ENCODE data around the gene CCR1. TPM values are rescaled to one million over a fixed set of nuclear protein-coding genes. Genes with fewer than 3 reads are reported as not detected.

Gene CCR1
- total RNA-seq, 1 donor from 2014 or later, result 1.3 TPM

DNA sequence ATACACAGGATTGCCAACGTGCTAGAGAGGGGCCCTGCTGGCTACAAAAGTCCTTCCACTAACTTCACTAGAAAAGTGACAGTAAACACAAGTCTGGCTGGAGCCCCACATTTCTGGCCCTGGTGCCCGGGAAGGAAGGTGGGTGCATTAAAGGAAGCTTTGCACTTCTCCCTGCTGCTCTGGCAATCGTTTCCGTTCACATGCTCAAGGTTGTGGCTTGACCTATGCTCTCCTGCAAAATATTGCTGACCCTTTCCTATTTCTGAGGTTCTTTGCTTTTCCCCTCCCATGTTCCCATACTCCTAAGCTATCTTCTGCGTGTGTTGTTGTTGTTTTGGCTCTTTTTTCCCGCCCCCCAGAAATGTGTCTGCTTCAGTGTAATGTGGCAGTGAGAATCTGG lies 25.1 kb upstream of the CCR1 start:
- TF ChIP-seq, protein P1, sequence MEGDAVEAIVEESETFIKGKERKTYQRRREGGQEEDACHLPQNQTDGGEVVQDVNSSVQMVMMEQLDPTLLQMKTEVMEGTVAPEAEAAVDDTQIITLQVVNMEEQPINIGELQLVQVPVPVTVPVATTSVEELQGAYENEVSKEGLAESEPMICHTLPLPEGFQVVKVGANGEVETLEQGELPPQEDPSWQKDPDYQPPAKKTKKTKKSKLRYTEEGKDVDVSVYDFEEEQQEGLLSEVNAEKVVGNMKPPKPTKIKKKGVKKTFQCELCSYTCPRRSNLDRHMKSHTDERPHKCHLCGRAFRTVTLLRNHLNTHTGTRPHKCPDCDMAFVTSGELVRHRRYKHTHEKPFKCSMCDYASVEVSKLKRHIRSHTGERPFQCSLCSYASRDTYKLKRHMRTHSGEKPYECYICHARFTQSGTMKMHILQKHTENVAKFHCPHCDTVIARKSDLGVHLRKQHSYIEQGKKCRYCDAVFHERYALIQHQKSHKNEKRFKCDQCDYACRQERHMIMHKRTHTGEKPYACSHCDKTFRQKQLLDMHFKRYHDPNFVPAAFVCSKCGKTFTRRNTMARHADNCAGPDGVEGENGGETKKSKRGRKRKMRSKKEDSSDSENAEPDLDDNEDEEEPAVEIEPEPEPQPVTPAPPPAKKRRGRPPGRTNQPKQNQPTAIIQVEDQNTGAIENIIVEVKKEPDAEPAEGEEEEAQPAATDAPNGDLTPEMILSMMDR (conservative IDR thresholded peaks at IDR 0.05), result no peak
- Mint-ChIP-seq H3K27ac (no peak overlapping the region), H3K4me1 (ENCODE audit: unreplicated experiment) (no peaks in the 10 kb centered on the region), H3K4me3 (no peak overlapping the region), H3K36me3 (no peaks in the 10 kb centered on the region), H3K27me3 (peaks cover 47% of the 10 kb centered on the region), H3K9me3 (no peaks in the 10 kb centered on the region)
- DNase-seq (ENCODE audit: extremely low spot score, unreplicated experiment), result no peak

DNA sequence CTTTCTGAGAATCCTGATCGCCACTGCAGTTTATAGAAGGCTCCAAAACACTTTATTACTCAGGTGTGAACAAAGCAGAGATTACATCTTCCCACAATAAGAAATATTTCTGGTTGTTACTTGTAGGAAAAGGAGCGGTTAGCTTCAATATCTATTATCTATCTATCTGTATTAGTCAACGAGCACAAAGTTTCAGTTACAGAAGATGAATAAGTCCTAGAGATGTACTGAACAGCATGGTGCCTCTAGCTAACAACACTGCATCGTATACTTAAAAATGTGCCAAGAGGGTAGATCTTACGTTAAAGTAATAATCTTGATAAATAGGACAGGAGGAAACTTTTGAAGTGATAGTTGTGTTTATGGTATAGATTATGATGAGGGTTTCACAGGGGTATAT lies 23.2 kb upstream of the CCR1 start:
- H3K36me3 Mint-ChIP-seq, result no peaks in the 10 kb centered on the region
- H3K4me1 Mint-ChIP-seq (ENCODE audit: unreplicated experiment), result no peaks in the 10 kb centered on the region
- H3K27ac Mint-ChIP-seq, result no peak overlapping the region
- TF ChIP-seq, protein P1 (conservative IDR thresholded peaks at IDR 0.05), result no peak
- H3K4me3 Mint-ChIP-seq, result no peak overlapping the region
- DNase-seq (ENCODE audit: extremely low spot score, unreplicated experiment), result no peak
- H3K9me3 Mint-ChIP-seq, result peaks cover 4% of the 10 kb centered on the region
- peaks cover 46% of the 10 kb centered on the region for H3K27me3 Mint-ChIP-seq

DNA sequence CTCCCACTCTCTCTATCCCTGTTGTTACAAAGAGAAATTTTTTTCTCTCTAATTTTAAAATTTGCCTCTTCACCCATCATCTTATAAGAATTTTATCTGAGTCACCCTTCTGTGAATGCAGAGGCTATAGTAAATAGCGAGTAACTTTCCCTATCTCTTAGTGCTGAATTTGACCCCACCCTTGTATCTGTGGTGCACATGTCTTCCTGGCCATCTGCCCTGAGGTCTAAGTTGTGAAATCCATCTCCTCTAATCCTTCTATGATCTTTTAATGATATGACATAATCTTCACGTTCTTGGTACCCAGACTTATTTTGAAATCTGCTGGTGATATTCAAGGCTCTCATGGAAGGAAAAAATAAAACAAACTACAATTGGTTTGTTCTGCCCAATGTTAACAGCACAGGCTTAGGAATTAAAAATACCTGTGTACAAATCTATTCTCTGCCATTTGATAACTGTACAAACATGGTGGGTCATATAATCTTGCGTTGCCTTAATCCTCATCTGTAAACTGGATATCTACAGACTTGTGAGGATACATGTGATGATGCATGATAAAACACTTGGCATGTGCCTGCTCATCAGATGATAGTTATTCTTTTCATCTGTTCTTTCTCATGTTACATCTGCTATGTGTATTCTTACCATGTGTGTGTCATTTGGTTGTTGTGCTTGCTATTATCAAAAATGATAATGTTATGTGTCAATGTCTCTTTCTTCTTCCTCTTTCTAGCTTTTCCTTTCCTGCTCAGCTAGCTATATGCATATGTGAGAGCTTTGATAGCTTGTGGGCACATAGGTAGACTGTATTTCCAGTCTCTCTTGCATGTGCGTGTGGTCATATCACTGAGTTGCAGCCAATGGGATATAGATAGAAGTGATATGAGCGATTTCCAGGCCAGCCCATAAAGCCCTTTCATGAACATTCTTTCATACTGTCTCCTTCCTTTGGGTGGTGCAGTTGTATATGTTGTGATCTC lies 20.4 kb upstream of the CCR1 start:
- Mint-ChIP-seq H3K4me3 (no peak overlapping the region), H3K9me3 (peaks cover 6% of the 10 kb centered on the region), H3K4me1 (ENCODE audit: unreplicated experiment) (no peaks in the 10 kb centered on the region), H3K36me3 (no peaks in the 10 kb centered on the region), H3K27ac (no peak overlapping the region), H3K27me3 (peaks cover 37% of the 10 kb centered on the region)
- no peak for DNase-seq (ENCODE audit: extremely low spot score, unreplicated experiment)
- TF ChIP-seq, protein P1 (conservative IDR thresholded peaks at IDR 0.05), result no peak

DNA sequence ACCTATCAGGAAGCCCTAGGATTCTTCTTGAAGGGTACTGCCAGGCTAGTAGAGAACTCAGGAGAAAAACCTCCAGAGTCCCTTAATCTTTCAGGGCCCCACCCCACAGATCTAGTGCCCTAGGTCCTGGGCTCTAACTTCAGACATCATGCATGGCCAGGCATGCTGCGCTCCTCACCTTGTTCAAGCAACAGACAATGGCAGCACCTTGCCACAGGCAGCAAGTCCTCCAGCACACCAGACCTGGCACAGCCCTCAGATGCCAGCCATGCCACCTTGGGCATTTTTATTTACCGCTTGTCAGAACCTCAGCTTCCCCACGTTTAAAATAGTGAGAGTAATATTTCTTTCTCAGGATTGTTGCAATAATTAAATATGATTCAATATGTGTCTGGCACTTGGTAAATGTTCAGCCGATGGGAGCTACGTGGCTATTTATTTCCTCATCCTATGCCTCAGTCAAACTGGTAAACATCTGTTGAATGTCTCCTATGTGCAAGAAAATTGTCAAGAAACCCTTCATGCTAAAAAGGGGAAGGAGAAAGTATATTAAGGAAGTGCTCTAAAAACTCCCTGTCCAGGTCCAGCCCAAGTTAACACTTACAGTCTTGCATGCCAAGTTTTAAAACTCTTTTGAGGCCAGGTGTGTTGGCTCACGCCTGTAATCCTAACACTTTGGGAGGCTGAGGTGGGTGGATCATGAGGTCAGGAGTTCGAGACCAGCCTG lies 14.5 kb upstream of the CCR1 start:
- Mint-ChIP-seq H3K9me3 (peaks cover 15% of the 10 kb centered on the region), H3K36me3 (no peaks in the 10 kb centered on the region), H3K4me1 (ENCODE audit: unreplicated experiment) (no peaks in the 10 kb centered on the region), H3K4me3 (no peak overlapping the region), H3K27me3 (peaks cover 14% of the 10 kb centered on the region), H3K27ac (no peak overlapping the region)
- no peak for DNase-seq (ENCODE audit: extremely low spot score, unreplicated experiment)
- TF ChIP-seq, protein P1 (conservative IDR thresholded peaks at IDR 0.05), result no peak

DNA sequence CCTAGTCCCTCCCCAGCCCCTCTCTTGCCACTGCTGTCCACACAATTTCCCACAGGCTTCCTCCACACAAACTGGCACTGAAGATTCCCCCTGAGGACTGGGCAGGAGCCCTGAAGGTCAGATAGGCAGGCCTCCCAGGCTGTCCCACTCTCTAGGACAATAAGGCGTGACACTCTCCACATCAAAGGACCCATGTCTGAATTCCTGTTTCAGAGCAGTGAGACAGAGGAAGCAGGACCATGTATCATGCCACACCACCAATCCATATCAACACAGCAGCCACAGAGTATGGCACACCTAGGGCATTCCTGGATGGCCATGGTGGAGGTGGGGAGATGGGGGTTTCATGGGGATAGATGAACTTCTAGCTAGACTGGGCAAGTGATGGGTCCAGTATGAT lies 13.8 kb upstream of the CCR1 start:
- H3K4me1 Mint-ChIP-seq (ENCODE audit: unreplicated experiment), result no peaks in the 10 kb centered on the region
- TF ChIP-seq, protein P1 (conservative IDR thresholded peaks at IDR 0.05), result no peak
- no peaks in the 10 kb centered on the region for H3K36me3 Mint-ChIP-seq
- no peak overlapping the region for H3K4me3 Mint-ChIP-seq
- peaks cover 15% of the 10 kb centered on the region for H3K27me3 Mint-ChIP-seq
- no peak for DNase-seq (ENCODE audit: extremely low spot score, unreplicated experiment)
- peaks cover 15% of the 10 kb centered on the region for H3K9me3 Mint-ChIP-seq
- H3K27ac Mint-ChIP-seq, result no peak overlapping the region

All from type B pancreatic cell (in vitro differentiated cells).